RWPE2 (cell line): Measurements from ENCODE around the gene MYH15.

Source experiments
- ATAC-seq: fragments of 200-7000 bp; cut with Tn5 transposase; 3 replicates; pipeline ENCODE4 v1.9.1; 2021; ENCODE audit warnings: low read depth
- DNase-seq: peaks from one replicate; pipeline ENCODE4 v3.0.0-alpha.2; 2020; ENCODE audit warnings: low spot score
- H3K27ac ChIP-seq: fragments of 450-650 bp; 2 replicates; pipeline ENCODE4 v1.5.1; 2017; ENCODE audit warnings: mild to moderate bottlenecking; ENCODE audit not compliant: poor library complexity, severe bottlenecking
- H3K27me3 ChIP-seq: fragments of 250-450 bp; sonication (Bioruptor Pico); 2 replicates; pipeline ENCODE4 v1.5.1; 2021; ENCODE audit warnings: mild to moderate bottlenecking, moderate library complexity; ENCODE audit not compliant: insufficient read depth, poor library complexity, severe bottlenecking
- H3K36me3 ChIP-seq: fragments of 250-450 bp; sonication (Bioruptor Pico); 2 replicates; pipeline ENCODE4 v1.5.1; 2020; ENCODE audit warnings: low read depth, mild to moderate bottlenecking, moderate library complexity
- H3K4me1 ChIP-seq: fragments of 250-450 bp; sonication (Bioruptor Pico); 2 replicates; pipeline ENCODE4 v1.5.1; 2021; ENCODE audit warnings: mild to moderate bottlenecking, moderate library complexity; ENCODE audit not compliant: insufficient read depth, poor library complexity, severe bottlenecking
- H3K4me3 ChIP-seq: fragments of 250-450 bp; sonication (Bioruptor Pico); 2 replicates; pipeline ENCODE4 v1.5.1; 2021; ENCODE audit warnings: mild to moderate bottlenecking, moderate library complexity; ENCODE audit not compliant: severe bottlenecking
- H3K9me3 ChIP-seq: fragments of 250-450 bp; sonication (Bioruptor Pico); 2 replicates; pipeline ENCODE4 v1.5.1; 2021; ENCODE audit warnings: mild to moderate bottlenecking, moderate library complexity; ENCODE audit not compliant: severe bottlenecking
- CTCF ChIP-seq: fragments of 450-650 bp; IDR thresholded peaks from one replicate; pipeline ENCODE4 v1.5.1; 2017; ENCODE audit warnings: mild to moderate bottlenecking, moderate library complexity; ENCODE audit not compliant: poor library complexity, severe bottlenecking

The MYH15 gene

GRCh38 chr3:108510496-108510895 lies at the start of gene MYH15:
MYH15 (minus strand) TSS chr3:108510596; CDS start chr3:108510530, 66 bp downstream.
- Histone ChIP-seq H3K27ac (no peak within 1 kb of the TSS), H3K27me3 (no peaks in the 10 kb centered on the region), H3K36me3 (no peaks in the 10 kb centered on the region), H3K9me3 (no peaks in the 10 kb centered on the region), H3K4me1 (no peaks in the 10 kb centered on the region), H3K4me3 (no peak within 1 kb of the TSS)
- no peak for ATAC-seq
- TF ChIP-seq CTCF = no peak
- DNase-seq = no peak

GRCh38 chr3:108555966-108556581 lies 45.7 kb upstream of the MYH15 start:
- no peaks in the 10 kb centered on the region for H3K9me3 ChIP-seq
- no peaks in the 10 kb centered on the region for H3K4me1 ChIP-seq
- peaks cover 86% of the 10 kb centered on the region for H3K36me3 ChIP-seq
- DNase-seq = no peak
- H3K4me3 ChIP-seq = no peak overlapping the region
- no peaks in the 10 kb centered on the region for H3K27me3 ChIP-seq
- no peak for ATAC-seq
- H3K27ac ChIP-seq = no peak overlapping the region
- no peak for TF ChIP-seq CTCF

- DNase-seq (no peak), ATAC-seq (no peak)
- Histone ChIP-seq H3K27me3 (no peaks in the 10 kb centered on the region), H3K4me3 (no peak overlapping the region), H3K36me3 (peaks cover 86% of the 10 kb centered on the region), H3K4me1 (no peaks in the 10 kb centered on the region), H3K27ac (no peak overlapping the region), H3K9me3 (no peaks in the 10 kb centered on the region)
- TF ChIP-seq CTCF = no peak
Observed at GRCh38 chr3:108554913-108555571, 44.6 kb upstream of the MYH15 start.

- ATAC-seq (no peak), DNase-seq (no peak)
- H3K9me3 ChIP-seq = no peaks in the 10 kb centered on the region
- no peaks in the 10 kb centered on the region for H3K27me3 ChIP-seq
- peaks cover 86% of the 10 kb centered on the region for H3K36me3 ChIP-seq
- no peak for TF ChIP-seq CTCF
- no peak overlapping the region for H3K4me3 ChIP-seq
- H3K27ac ChIP-seq = no peak overlapping the region
- no peaks in the 10 kb centered on the region for H3K4me1 ChIP-seq
Observed at GRCh38 chr3:108554229-108554628, 43.8 kb upstream of the MYH15 start.
